Activated CD8-positive, alpha-beta memory T cell treated with anti-CD3 and anti-CD28 coated beads for 4 hours (primary cell): Measurements from ENCODE around the gene NUCB2.
"Not testable (repeated sequence)": the region's sequence is repeated elsewhere in the genome, so short reads cannot be mapped to it uniquely, and the experiment has no call there.

ENCODE experiments used
- DNase-seq, 2 donors: peaks; one replicate each; pipeline ENCODE4 v3.0.0-alpha.2; 2020; ENCODE audit warnings: low read depth in 2 of 2

NUCB2 gene

DNA sequence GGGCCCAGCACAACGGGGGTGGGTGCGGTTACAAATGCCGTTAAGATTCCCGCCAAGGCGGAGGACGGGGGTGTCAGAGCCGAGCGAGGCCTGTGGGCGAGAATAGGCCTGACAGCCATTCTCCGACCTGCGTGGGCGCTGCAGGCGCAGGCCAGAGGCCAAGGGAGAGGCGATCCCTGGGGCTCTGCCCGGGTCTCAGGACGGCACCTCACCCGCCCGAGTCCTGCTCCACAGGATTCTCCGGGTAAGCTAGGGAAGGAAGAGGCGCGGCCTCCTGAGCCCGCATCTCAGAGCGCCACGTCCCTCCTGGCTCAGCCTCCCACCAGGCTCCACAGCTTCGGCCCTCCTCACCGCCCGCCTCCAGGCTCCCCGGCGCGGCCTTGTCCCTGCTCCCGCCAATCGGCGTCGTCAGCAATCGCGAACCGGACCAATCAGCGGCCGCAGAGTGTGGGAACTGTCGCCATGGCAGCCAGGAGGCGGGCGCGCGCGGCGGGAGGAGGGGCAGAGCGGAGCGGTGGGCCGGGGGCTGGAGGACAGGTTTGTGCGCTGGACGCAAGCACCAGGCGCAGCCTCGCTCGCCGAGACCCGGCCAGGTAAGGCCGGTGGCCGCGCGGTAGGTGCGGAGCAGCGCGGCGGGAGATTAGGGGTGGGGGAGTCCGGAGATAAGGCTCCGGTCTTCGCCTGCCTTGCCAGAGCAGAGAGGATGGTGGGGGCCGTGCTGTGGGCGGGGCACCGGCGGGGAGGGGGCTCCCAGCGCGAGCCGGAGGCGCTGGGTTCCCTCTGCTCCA is at the start of gene NUCB2:
TSS of gene NUCB2 (plus strand) at position 504 of the 788 bp plus-strand sequence. CDS start 18,585 bp downstream, outside the sequence.
- DNase-seq = peak; percentile 91 to 92

DNA sequence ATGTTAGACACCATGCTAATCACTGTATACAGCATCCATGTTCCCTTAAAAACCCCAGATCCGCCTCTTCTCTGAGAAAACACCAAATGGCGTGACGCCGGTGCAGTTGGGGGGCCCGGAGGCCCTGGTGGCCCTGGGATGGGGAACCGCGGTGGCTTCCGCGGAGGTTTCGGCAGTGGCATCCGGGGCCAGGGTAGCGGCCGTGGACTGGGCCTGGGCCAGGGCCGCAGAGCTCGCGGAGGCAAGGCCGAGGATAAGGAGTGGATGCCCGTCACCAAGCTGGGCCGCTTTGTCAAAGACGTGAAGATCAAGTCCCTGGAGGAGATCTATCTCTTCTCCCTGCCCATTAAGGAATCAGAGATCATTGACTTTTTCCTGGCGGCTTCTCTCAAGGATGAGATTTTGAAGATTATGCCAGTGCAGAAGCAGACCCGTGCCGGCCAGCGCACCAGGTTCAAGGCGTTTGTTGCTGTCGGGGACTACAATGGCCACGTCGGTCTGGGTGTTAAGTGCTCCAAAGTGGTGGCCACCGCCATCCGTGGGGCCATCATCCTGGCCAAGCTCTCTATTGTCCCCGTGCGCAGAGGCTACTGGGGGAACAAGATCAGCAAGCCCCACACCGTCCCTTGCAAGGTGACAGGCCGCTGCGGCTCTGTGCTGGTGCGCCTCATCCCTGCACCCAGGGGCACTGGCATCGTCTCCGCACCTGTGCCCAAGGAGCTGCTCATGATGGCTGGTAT is 48.2 kb upstream of the NUCB2 start:
- DNase-seq = not testable (repeated sequence)

DNA sequence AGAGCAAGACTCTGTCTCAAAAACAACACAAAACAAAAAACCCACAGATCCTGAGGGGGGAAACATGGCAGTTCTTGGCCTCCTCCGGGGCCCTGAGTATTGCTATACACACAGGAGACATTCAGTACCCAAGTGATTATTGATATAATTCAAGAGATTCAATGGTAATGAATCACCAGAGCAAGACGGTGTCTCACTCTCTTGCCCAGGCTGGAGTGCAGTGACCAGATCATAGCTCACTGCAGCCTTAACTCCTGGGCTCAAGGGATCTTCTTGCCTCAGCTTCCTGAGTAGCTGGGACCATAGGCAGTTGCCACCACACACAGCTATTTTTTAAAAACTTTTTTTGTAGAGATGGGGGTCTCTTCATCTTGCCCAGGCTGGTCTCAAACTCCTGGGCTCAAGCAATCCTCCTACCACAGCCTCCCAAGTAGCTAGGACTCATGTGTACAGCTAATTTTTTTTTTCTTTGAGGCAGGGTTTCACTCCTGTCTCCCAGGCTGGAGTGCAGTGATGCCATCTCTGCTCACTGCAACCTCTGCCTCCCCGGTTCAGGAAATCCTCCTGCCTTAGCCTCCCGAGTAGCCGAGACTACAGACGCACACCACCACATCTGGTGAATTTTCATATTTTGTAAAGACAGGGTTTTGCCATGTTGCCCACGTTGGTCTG is 46.9 kb upstream of the NUCB2 start:
- no peak for DNase-seq

DNA sequence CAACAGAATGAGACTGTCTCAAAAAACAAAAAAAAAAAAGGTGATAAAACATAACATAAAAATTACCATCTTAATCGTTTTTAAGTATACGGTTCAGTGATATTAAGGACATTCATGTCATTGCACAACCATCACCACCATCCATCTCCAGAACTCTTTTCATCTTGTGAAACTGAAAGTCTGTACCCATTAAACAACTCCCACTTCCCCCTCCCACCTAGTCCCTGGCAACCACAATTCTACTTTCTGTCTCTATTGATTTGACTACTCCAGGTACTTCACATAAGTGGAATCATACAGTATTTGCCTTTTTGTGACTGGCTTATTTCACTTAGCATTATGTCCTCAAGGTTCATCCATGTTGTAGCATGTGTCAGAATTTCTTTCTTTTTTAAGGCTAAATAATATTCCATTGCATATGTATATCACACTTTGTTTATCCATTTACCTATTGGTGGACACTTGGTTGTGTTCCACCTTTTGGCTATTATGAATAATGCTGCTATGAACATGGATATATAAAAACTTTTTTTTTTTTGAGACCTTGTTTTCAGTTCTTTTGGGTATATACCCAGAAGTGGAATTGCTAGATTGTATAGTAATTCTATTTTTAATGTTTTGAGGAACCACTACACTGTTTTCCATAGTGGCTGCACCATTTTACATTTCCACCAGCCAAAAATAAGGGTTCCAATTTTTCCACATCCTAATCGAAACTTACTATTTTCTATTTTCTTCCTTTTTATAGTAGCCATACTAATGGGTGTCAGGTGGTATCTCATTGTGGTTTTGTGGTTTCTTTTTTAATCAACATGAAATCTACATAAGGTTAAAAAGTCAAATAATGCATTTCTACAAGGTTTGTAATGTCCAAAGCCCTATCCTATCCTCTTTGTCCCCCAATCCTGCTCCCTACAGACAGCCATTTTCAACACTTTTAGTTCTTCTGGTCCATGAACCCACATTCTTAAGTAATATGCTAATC is 45.4 kb upstream of the NUCB2 start:
- peak in 1 of 2 donors; percentile 8 for DNase-seq

DNA sequence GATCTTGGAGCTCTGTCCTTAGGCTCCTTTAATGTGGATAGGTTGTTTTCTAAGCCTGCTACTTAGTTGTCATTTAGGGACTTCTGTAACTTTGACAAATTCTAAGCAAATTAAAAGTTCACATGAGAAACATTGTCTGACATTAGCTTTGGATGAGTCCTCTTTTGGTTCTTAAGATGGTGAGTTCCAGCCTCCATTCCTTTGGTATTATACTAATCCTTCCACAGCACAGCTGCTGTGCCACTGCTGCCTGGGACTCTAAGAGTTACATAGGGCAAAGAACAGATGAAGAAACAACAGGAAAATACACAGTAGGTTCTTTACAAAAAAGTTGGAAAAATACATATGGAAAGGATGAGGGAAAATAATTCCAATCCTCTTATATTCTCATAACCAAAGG is 43.4 kb upstream of the NUCB2 start:
- no peak for DNase-seq

DNA sequence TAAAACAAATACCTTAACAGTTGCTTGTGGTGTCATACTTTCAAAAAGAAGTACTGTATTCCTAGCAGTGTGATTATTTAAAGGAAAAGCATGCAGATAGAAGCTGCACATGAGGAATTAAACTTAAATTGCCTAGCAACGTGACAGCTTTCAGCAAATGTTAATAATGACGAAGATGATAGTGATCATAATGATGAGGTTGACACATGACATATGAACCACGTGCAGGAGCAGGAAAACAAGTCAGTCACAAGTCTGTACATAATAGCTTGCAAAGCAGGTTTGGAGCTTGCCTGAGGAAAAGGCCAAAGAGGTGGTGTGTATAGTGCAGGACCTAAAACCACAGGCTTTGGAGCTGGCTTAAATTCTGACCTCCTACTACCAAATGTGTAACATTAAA is 38.2 kb upstream of the NUCB2 start:
- no peak for DNase-seq

DNA sequence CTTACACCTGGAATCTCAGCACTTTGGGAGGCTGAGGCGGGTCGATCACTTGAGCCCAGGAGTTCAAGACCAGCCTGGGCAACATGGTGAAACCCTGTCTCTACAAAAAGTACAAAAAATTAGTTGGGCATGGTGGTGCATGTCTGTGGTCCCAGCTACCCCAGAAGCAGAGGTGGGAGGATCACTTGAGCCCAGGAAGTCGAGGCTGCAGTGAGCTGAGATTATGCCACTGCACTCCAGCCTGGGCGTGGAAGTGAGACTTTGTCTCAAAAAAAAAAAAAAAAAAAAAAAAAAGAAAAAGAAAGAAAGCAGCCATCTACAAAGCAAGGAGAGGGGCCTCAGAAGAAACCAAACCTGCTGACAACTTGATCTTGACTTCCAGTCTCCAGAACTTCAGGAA is 36.6 kb upstream of the NUCB2 start:
- DNase-seq = not testable (repeated sequence)

DNA sequence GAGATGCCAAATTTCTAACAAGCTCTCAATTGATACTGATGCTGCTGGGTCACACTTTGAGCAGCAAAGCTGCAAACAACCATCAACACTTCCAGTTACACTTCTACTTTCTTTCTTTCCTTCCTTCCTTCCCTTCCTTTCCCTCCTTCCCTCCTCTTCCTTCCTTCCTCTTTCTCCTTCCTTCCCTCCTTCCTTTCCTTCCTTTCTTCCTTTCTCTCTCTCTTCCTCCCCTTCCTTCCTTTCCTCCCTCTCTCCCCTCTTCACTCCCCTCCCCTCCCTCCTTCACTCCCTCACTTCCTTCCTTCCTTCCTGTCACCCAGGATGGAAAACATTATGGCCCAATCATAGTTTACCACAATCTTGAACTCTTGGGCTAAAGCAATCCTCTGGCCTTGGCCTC is 35.8 kb upstream of the NUCB2 start:
- DNase-seq = no peak

DNA sequence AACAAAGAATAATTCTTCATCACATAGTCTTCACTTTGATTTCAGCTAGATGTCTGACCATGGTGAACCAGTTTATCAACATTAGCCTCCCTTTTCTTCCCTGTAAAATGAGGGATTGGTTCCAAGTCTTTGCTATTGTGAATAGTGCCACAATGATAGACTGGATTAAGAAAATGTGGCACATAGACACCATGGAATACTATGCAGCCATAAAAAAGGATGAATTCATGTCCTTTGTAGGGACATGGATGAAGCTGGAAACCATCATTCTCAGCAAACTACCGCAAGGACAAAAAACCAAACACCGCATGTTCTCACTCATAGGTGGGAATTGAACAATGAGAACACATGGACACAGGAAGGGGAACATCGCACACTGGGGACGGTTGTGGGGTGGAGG is 33.6 kb upstream of the NUCB2 start:
- DNase-seq = not testable (repeated sequence)

DNA sequence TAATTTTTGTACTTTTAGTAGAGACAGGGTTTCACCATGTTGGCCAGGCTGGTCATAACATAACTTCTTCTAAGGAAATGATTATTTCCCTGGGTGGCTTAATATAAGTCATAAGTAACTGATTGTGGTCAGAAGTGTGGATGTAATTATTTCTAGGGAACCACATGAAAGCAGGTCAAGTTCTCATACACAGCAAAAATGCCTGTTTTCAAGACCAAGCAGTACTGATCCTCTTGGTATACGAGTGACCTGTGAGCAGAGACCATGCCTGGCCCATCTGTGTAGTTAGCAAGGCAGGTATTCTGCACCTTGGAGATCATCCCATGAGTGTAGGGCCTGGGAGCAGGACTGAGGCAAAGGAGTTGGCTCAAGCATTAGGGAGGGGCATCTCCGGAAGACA is 32.5 kb upstream of the NUCB2 start:
- no peak for DNase-seq

DNA sequence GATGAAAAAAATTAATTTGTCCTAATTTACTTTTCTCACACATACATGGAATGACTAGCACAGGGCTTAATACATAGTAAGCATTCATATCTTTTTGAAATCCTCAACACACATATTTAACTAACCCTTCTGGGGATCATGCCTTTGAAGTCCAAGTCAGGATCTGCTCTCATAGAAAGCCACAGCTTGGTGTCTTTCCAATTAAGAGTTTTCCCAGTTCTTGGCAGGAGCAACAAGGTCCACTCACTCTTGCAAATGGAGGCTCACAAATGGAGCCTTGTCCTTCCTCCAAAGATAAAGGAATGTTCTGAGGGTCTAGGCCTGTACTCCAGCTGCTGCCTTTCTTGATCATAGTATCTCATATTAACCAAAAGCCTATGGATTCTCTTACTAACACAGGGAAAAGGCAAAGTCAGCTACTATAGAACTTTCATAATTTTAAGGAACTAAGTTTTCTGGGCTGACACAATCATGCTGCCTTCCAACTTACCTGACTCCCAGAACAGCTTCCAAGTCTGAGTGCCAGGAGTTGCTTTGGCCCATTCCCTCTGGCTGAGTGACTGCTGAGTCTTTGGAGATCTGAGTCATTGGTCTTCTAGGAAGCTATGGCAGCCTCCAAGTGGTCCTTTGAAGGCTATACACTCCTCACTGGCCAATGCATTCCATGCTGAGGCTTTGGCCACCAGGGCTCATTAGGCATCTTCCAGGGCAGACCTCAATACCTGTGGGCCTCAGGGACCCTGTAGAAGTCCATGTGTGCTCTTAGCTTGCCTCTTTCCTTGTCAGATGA is 25.8 kb upstream of the NUCB2 start:
- no peak for DNase-seq

DNA sequence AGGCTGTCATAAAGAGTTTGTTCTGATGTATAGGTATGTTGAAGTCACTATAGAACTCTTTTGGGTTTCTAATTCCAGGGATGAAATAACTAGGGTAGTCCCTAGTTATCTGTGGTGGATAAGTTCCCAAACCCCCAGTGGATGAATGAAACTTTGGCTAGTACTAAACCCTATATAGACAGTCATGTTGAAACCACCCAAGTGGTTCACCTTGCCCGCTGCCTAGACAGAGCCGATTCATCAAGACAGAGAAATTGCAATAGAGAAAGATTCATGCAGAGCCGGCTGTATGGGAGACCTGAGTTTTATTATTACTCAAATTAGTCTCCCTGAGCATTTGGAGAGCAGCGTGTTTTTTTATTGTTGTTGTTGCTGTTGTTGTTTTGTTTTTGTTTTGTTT is 23.8 kb upstream of the NUCB2 start:
- DNase-seq = no peak

DNA sequence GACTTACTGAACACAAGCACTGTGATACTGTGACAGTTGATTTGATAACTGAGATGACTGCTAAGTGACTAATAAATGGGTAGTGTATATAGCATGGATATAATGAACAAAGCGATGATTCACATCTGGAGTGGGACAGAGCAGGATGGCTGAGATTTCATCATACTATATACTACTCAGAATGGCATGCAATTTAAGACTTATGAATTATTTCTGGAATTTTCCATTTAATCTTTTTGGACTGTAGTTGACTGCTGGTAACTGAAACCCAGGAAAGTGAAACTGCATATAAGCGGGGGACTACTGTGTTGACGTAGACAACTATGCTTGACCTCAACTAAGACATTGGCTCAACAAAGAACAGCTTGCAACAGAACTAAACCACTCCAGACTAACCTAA is 20.0 kb upstream of the NUCB2 start:
- DNase-seq = no peak

DNA sequence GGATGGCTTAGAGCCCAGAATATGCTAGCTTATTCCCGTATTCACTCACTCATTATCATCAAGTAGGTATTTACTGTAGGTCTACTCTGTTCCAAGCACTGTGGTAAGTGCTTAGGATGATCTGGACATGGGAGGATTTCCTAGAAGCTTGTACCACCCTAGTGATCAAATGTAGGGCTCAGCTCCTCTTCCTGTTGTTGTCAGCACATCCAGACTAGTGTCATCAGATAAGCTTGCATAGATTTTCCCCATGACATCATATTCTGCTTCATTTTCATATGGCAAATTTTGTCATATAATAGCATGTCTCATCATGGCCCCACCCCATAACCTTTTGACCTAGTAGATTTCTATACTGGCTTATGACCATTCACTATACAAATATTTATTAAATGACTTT is 19.3 kb upstream of the NUCB2 start:
- DNase-seq = no peak

DNA sequence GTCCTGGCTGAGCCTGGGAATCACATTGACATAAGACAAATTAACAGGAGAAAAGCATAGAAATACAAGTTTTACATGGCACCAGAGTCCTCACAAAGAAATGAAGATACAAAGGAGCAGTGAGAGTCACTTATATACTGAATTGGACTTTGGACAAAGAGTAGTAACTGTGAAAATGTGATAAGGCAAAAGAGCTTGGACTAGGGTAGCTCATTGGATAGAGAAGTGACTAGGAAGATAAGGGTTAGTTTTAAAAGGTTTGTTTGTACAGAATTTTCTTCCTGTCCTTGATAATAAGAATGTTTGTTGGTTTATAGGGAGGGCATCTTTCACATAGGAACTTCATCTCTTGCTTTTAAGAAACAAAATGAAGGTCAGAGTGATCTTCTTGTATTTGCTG is 17.9 kb upstream of the NUCB2 start:
- DNase-seq = no peak

DNA sequence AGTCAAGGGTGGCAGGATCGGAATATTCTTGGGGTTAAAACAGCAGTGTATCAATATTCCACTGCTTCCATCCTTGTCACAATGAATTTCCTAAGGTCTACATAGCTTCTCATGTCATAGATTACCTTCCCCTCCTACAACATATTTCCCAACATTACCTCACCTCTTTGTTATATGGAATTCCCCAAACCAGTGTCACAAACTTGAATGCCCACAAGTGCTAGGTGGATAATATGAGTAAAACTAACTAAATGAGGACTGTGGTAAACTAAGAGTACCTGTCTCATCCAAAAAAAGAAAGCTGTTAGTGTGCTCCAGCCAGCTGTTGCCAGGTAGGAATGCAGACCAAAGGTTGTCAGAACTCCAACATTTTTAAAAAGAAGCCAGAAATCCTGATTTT is 17.0 kb upstream of the NUCB2 start:
- no peak for DNase-seq

DNA sequence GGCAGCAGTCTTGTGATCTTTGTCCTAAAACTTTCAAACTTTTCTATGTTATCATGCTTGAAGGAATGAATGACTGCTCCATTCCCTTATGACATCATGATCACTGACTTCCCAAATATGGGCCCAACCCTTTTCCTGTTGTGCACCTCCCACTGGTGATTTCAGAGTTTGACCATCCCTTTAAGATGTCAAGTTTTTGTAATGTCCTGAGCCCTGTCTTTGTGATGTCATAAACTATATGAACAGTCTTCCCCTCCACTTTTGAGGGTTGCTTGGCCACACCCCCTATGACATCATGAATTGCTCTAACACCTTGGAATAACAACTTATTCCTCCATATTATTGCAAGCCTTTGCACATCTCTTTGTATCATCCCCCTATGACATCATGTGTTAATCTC is 16.5 kb upstream of the NUCB2 start:
- DNase-seq = no peak

DNA sequence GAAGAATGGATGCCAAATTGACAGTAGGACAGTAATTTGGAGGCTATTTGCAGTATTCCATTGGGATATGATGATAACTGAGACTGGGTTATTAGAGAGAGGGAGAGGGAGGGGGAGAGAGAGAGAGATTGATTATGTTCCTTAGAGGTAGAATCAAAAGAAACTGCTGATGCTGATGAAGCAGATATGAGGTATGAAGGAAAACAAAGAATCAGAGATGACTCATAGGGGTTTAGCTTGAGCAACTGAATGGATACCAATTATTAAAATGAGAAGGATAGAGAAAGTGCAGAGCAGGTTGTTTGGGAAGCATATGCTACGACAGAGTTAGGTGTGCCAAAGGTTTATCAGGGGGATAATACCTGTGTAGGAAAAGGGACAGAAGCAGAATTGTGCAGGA is 12.8 kb upstream of the NUCB2 start:
- DNase-seq = no peak

DNA sequence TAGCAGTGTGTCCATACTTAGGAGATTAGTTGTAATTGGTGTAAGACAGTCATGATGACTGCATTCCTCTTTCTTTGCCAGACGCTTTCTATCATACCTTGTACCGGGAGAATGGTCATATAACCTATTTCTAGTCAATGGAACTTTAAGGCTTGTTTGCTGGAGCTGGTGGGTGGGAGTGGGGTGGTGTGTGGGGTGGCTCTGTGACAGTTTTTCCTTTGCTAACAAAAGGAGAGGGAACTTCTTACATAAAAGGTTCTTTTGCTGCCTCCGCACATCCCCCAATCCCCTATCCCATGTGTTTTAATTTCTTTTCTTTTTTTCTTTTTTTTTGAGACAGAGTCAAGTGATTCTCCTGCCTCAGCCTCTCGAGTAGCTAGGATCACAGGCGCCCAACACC is 9.8 kb upstream of the NUCB2 start:
- DNase-seq = no peak

DNA sequence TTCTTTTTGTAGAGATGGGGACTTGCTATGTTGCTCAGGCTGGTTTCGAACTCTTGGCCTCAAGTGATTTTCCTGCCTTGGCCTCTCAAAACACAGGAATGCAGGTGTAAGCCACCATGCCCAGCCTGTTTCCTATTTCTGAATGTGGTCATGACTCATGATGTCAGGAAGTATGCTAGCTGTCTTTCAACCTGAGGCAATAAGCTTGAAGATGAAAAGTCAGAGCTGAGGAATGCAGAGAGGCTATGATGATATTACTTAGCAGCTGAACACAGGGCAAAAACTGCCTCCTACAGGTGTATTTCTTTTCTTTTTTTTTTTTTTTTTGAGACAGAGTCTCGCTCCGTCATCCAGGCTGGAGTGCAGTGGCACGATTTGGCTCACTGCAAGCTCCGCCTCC is 9.0 kb upstream of the NUCB2 start:
- no peak for DNase-seq

DNA sequence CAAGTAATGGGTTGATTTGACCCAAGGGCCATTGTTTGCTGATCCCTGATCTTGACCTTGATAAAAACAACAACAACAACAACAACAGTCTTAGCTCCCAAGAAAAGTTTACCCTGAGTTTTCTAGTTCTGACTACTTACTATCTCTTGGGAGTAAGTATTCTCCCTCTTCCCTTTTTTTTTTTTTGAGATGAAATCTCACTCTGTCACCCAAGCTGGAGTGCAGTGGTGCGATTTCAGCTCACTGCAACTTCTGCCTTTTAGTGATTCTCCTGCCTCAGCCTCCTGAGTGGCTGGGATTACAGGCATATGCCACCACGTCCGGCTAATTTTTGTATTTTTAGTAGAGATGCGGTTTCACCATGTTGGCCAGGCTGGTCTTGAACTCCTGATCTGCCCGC is 8.0 kb upstream of the NUCB2 start:
- not testable (repeated sequence) for DNase-seq
